GM23248 (cell line): ENCODE data around the gene PEX16. TPM values are rescaled to one million over a fixed set of nuclear protein-coding genes. Genes with fewer than 3 reads are reported as not detected.

Source experiments
- DNase-seq: peaks from one replicate; pipeline ENCODE4 v3.0.0-alpha.2; 2015
- H2AFZ ChIP-seq: fragments of 200-600 bp; sonication (generic); 2 replicates; pipeline ENCODE4 v1.6.1; 2016; ENCODE audit warnings: antibody characterized with exemption
- H3F3A ChIP-seq: fragments of 200-600 bp; sonication (generic); 2 replicates; pipeline ENCODE4 v1.6.1; 2016; ENCODE audit warnings: mild to moderate bottlenecking, antibody characterized with exemption, mixed run types; ENCODE audit not compliant: insufficient read depth
- H3K27ac ChIP-seq: fragments of 200-600 bp; sonication (generic); 2 replicates; pipeline ENCODE4 v1.5.1; 2016; ENCODE audit warnings: mild to moderate bottlenecking
- H3K27me3 ChIP-seq: fragments of 200-600 bp; sonication (generic); replicated peaks from 2 replicates; pipeline ENCODE4 v1.6.1; 2016; ENCODE audit warnings: mild to moderate bottlenecking; ENCODE audit not compliant: insufficient read depth
- H3K36me3 ChIP-seq: fragments of 200-600 bp; sonication (generic); 2 replicates; pipeline ENCODE4 v1.6.1; 2016; ENCODE audit warnings: low read depth, mild to moderate bottlenecking
- H3K4me1 ChIP-seq: fragments of 200-600 bp; sonication (generic); 2 replicates; pipeline ENCODE4 v1.6.1; 2016; ENCODE audit warnings: mild to moderate bottlenecking; ENCODE audit not compliant: insufficient read depth
- H3K4me2 ChIP-seq: fragments of 200-600 bp; sonication (generic); one replicate; pipeline ENCODE4 v1.6.1; 2016; ENCODE audit warnings: mild to moderate bottlenecking; ENCODE audit not compliant: unreplicated experiment
- H3K4me3 ChIP-seq: fragments of 200-600 bp; sonication (generic); 2 replicates; pipeline ENCODE4 v1.5.1; 2016; ENCODE audit warnings: mild to moderate bottlenecking
- H3K79me2 ChIP-seq: fragments of 200-600 bp; sonication (generic); 2 replicates; pipeline ENCODE4 v1.6.1; 2016; ENCODE audit warnings: mild to moderate bottlenecking; ENCODE audit not compliant: insufficient read depth
- H3K9ac ChIP-seq: fragments of 200-600 bp; sonication (generic); 2 replicates; pipeline ENCODE4 v1.6.1; 2016; ENCODE audit warnings: mild to moderate bottlenecking
- H3K9me2 ChIP-seq: fragments of 200-600 bp; sonication (generic); 2 replicates; pipeline ENCODE4 v1.6.1; 2016; ENCODE audit warnings: mixed run types, mild to moderate bottlenecking, moderate library complexity; ENCODE audit not compliant: insufficient read depth
- H3K9me3 ChIP-seq: fragments of 200-600 bp; sonication (generic); one replicate; pipeline ENCODE4 v1.6.1; 2017; ENCODE audit warnings: low read depth
- H4K20me1 ChIP-seq: fragments of 200-600 bp; sonication (generic); 2 replicates; pipeline ENCODE4 v1.6.0; 2016; ENCODE audit not compliant: insufficient read depth
- EZH2 ChIP-seq: fragments of 200-600 bp; sonication (generic); IDR thresholded peaks from 2 replicates; pipeline ENCODE4 v1.6.1; 2018; ENCODE audit warnings: antibody characterized with exemption, mild to moderate bottlenecking; ENCODE audit not compliant: insufficient read depth, poor library complexity, severe bottlenecking
- EZH2phosphoT487 ChIP-seq: fragments of 200-600 bp; sonication (generic); IDR thresholded peaks from 2 replicates; pipeline ENCODE4 v1.6.1; 2018; ENCODE audit warnings: antibody characterized with exemption, moderate library complexity, mild to moderate bottlenecking, low read depth; ENCODE audit not compliant: insufficient read depth
- WGBS, 2 experiments: methylation state at CpG; one replicate each; pipeline ENCODE4 v1.1.6; 2015 to 2017; ENCODE audit warnings: low lambda C conversion rate in 2 of 2, low coverage in 1 of 2; ENCODE audit errors: missing lambda C conversion rate in 2 of 2; 5-methylcytosine and 5-hydroxymethylcytosine counted together
- in situ Hi-C: fragments of 300-500 bp; cut with MboI; formaldehyde crosslinking; loops from 2 replicates; pipeline ENCODE4 v1.15.0; 2020
- polyA plus RNA-seq: library from polyadenylated mRNA; unstranded; fragments of >200 nt; fragmentation: Nextera tagmentation; extraction: Ambion mirVana; gene quantifications from 2 replicates; pipeline ENCODE4 v1.2.1, GENCODE V29; 2016
- total RNA-seq: library from RNA; depleted of rRNA; stranded (reverse); fragments of >200 nt; shearing (Covaris generic); gene quantifications from 2 replicates; pipeline ENCODE4 v1.2.3, GENCODE V29; 2014

PEX16 gene
- total and polyA plus RNA-seq, 2 experiments from 2014 or later = 21.2 to 23.2 TPM

- Histone ChIP-seq H4K20me1 (no peaks in the 10 kb centered on the region), H3K36me3 (peaks cover 28% of the 10 kb centered on the region), H3K4me2 (no peak overlapping the region), H3K4me3 (no peak overlapping the region), H3F3A (no peaks in the 10 kb centered on the region), H3K9me3 (no peaks in the 10 kb centered on the region), H3K27me3 (no peaks in the 10 kb centered on the region), H3K27ac (no peak overlapping the region), H3K79me2 (no peaks in the 10 kb centered on the region), H3K4me1 (peaks cover 8% of the 10 kb centered on the region; the same call in 1 of the 2 replicates), H2AFZ (no peak overlapping the region), H3K9me2 (no peaks in the 10 kb centered on the region), H3K9ac (no peak overlapping the region)
- in situ Hi-C loops = no loop called here
- TF ChIP-seq EZH2phosphoT487 = no peak
- TF ChIP-seq EZH2 = no peak
- 59 to 76% methylated on average over 3 of the region's 3 CpGs for WGBS, 2 experiments
- DNase-seq = no peak
Observed at GRCh38 chr11:45945397-45945999, 27.8 kb upstream of the PEX16 start.

- peaks cover 19% of the 10 kb centered on the region for H3K36me3 ChIP-seq
- no peak overlapping the region for H3K9ac ChIP-seq
- no peak overlapping the region for H3K4me3 ChIP-seq
- H3K4me1 ChIP-seq = no peaks in the 10 kb centered on the region
- in situ Hi-C loops = no loop called here
- H2AFZ ChIP-seq = no peak overlapping the region
- no peak overlapping the region for H3K27ac ChIP-seq
- no peaks in the 10 kb centered on the region for H3K9me2 ChIP-seq
- 100% methylated on average over 4 of the region's 4 CpGs for WGBS, 2 experiments
- no peaks in the 10 kb centered on the region for H3K27me3 ChIP-seq
- H4K20me1 ChIP-seq = no peaks in the 10 kb centered on the region
- DNase-seq = no peak
- TF ChIP-seq EZH2phosphoT487 (no peak), EZH2 (no peak)
- H3K9me3 ChIP-seq = no peaks in the 10 kb centered on the region
- H3F3A ChIP-seq = no peaks in the 10 kb centered on the region
- H3K79me2 ChIP-seq = no peaks in the 10 kb centered on the region
- no peak overlapping the region for H3K4me2 ChIP-seq
Observed at GRCh38 chr11:45942381-45942780, 24.7 kb upstream of the PEX16 start.

GRCh38 chr11:45941285-45941684 is 23.6 kb upstream of the PEX16 start:
- H3F3A ChIP-seq = no peaks in the 10 kb centered on the region
- no peaks in the 10 kb centered on the region for H3K27me3 ChIP-seq
- no peak for DNase-seq
- H3K27ac ChIP-seq = no peak overlapping the region
- no peaks in the 10 kb centered on the region for H4K20me1 ChIP-seq
- H3K4me2 ChIP-seq = no peak overlapping the region
- no peak overlapping the region for H3K4me3 ChIP-seq
- H3K36me3 ChIP-seq = peaks cover 23% of the 10 kb centered on the region
- H3K9ac ChIP-seq = no peak overlapping the region
- WGBS, 2 experiments = 95 to 96% methylated on average over 4 of the region's 4 CpGs
- no peak overlapping the region for H2AFZ ChIP-seq
- in situ Hi-C loops = no loop called here
- H3K79me2 ChIP-seq = no peaks in the 10 kb centered on the region
- H3K4me1 ChIP-seq = no peaks in the 10 kb centered on the region
- no peak for TF ChIP-seq EZH2phosphoT487
- no peak for TF ChIP-seq EZH2
- H3K9me2 ChIP-seq = no peaks in the 10 kb centered on the region
- H3K9me3 ChIP-seq = no peaks in the 10 kb centered on the region

GRCh38 chr11:45939836-45940235 is 22.2 kb upstream of the PEX16 start:
- Histone ChIP-seq H3K9ac (no peak overlapping the region), H3F3A (no peaks in the 10 kb centered on the region), H2AFZ (no peak overlapping the region), H3K9me3 (no peaks in the 10 kb centered on the region), H3K9me2 (no peaks in the 10 kb centered on the region), H3K4me1 (no peaks in the 10 kb centered on the region), H3K79me2 (no peaks in the 10 kb centered on the region), H3K27ac (no peak overlapping the region), H4K20me1 (no peaks in the 10 kb centered on the region), H3K4me2 (no peak overlapping the region), H3K4me3 (no peak overlapping the region), H3K27me3 (no peaks in the 10 kb centered on the region), H3K36me3 (peaks cover 22% of the 10 kb centered on the region)
- in situ Hi-C loops = no loop called here
- TF ChIP-seq EZH2phosphoT487 = no peak
- TF ChIP-seq EZH2 = no peak
- 32 to 39% methylated on average over 2 of the region's 2 CpGs for WGBS, 2 experiments
- peak; percentile 52 for DNase-seq
